Measurements from ENCODE around the gene PIGO. TPM values are rescaled to one million over a fixed set of nuclear protein-coding genes. Genes with fewer than 3 reads are reported as not detected.

Gene PIGO
- polyA plus RNA-seq, 3 donors, result 13.5 to 17.8 (median 15.0) TPM

DNA sequence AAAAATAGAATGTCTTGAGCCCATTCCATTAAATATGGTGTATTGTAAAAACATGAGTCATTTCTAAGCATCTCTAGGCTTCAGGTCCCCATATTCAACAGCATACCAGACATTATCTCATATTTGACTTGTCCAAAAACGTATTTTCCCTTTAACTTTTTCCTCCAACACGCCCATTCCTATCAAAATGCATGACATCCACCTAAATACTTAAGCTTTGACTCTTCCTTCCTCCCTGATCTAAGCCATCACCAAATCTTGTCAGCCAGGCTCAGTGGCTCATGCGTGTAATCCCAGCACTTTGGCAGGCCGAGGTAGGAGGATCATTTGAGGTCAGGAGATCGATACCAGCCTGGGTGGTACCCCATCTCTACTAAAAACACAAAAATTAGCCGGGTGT is 47.9 kb downstream of the PIGO start:
- WGBS, 3 donors, result 97 to 98% (median 97%) methylated on average over 6 of the region's 6 CpGs
- H3K27ac ChIP-seq (ENCODE audit: low read depth, low read length), result no peak overlapping the region

DNA sequence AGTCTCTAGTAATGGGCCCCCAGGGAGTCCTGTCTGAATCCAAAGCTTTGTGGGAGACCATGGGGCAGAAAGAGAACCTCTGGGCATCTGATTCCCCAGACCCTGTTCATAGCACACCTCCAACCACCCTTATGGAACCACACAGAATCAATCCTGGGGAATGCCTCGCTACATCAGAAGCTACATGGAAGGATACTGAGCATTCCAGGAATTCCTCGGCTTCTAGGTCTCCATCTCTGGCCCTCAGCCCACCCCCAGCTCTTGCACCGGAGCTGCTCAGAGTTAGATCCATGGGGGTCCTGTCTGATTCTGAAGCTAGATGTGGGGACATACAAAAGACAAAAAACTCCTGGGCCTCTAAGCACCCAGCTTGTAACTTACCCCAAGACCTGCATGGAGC is 52.3 kb downstream of the PIGO start:
- no peak overlapping the region for H3K27ac ChIP-seq (ENCODE audit: low read depth, low read length)
- 79 to 87% (median 86%) methylated on average over 3 of the region's 3 CpGs for WGBS, 3 donors

DNA sequence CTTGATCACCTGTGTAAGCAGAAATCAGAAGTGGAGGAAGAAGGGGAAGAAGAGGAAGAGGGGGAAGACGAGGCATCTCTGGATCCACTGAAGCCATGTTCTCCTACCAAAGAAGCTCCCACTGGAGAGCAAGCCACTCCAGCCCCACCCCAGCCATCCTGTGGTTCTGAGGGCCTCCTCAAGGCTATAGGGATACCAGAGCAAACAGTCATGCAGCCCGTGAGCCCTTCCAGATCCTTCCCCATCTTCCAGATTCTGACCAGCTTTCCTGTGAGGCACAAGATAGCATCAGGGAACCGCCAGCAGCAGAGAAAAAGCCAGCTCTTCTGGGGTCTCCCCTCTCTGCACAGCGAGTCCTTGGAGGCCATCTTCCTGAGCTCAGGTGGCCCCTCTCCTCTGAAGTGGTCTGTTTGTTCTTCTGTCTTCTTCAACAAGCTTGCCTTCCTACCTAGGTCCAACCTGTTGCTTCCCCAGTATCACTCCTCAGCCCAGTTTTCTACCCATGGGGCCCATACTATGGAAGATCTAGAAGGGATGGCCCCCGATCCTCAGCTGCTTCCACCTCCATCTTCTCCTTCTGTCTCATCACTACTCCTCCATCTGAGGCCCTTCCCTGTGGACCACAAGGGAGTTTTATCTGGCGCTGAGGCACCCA is 53.4 kb downstream of the PIGO start:
- no peak overlapping the region for H3K27ac ChIP-seq (ENCODE audit: low read depth, low read length)
- 90 to 95% (median 90%) methylated on average over 6 of the region's 6 CpGs for WGBS, 3 donors

DNA sequence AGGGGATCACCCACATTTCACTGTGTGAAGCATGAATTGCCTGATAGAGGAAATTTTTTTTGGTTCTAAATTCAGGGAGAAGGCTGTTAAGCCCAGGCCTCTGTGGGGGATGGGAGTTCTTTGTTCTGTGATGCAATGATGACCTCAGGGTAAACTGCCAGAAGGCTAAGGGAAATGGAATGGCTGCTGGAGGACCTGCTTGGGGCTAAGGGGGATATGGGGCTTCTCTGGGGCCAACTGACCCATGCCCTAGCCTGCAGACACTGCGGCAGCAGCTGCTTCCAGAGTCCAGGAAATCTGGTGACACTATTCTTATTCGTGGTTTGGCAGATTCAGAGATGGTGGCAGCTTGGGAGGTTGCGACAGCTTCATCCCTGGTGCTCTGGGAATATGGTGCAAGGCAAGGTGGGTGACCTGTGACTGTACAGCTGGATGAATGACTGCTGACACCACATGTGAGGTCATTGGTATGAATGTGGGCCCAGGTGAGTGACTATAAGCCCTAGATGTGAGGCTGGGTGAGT is 54.2 kb downstream of the PIGO start:
- no peak overlapping the region for H3K27ac ChIP-seq (ENCODE audit: low read depth, low read length)
- WGBS, 3 donors, result 54 to 89% (median 56%) methylated on average over 3 of the region's 3 CpGs

Other genes starting within 250 kb of the PIGO start
- under 1 TPM; 0.03 to 0.34 (median 0.19) TPM for gene PHF24, start 138.3 kb downstream of the PIGO start, polyA plus RNA-seq
- 1 to 10 TPM; 2.3 to 9.3 (median 7.8) TPM for gene DNAJB5, start 106.8 kb downstream of the PIGO start, polyA plus RNA-seq
- gene VCP, start 24.0 kb downstream of the PIGO start, polyA plus RNA-seq, result 100 to 1,000 TPM in 1 of 3 donors, 10 to 100 TPM in 2; 53.4 to 148 (median 54.3) TPM
- 10 to 100 TPM in 1 of 3 donors, 1 to 10 TPM in 2; 5.6 to 12.0 (median 8.5) TPM for gene FANCG, start 16.6 kb downstream of the PIGO start, polyA plus RNA-seq
- gene STOML2, start 6.5 kb upstream of the PIGO start, polyA plus RNA-seq, result 100 to 1,000 TPM in 1 of 3 donors, 10 to 100 TPM in 2; 67.7 to 110 (median 79.7) TPM
- gene ATOSB, start 19.3 kb upstream of the PIGO start, polyA plus RNA-seq, result 10 to 100 TPM in 2 of 3 donors, 1 to 10 TPM in 1; 4.7 to 16.4 (median 15.5) TPM
- gene UNC13B, start 65.4 kb upstream of the PIGO start, polyA plus RNA-seq, result 10 to 100 TPM in 2 of 3 donors, 1 to 10 TPM in 1; 9.9 to 21.9 (median 14.3) TPM

Data from adipose tissue (tissue), 3 donors.